IPS DF 4.7 (cell line): Measurements from ENCODE around the gene B4GALNT3.

ENCODE experiments used
- DNase-seq: peaks from one replicate; pipeline ENCODE4 v3.0.0-alpha.2; 2013; ENCODE audit warnings: low spot score; ENCODE audit errors: extremely low read depth

Gene B4GALNT3

DNA sequence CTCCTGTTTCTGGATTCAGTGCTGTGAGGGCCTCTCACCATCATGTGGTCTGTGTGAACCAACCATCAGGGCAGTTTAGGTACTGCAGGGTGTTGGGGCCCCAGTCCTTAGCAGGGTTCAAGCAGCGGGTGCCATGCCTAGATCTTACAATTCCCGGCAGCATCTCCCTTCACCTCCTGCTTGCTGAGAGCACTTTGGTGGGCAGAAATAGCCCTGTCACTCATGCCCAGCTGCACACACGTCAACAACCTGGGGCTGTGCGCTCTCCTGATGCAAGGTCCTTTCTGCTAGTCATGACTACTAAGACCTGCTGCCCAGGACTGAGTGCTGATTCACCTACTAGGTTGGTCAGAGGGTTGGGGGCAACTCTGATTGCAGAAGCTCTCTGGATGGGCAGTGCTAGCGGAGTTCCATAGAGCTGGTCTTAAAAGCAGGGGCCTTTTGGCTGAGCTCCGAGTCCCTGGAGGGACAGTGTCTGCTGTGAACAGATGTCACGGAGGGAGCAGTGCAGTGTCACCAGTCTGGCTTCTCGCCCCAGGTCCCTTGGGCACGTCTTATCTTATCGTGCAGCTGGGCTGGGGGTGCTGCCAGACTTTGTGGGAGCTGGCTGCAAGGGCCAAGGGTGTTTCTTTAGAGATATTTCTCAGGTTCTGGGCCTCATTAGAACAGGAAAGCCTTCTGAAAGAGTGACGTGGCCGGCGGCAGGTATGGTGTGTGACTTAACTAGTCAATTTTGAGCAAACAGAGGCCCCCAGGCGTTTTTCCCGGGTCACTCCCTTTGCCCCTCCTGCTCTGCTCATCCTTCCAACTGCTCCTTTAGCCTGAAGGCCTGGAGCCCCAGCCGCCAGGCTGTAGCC is 131.7 kb downstream of the B4GALNT3 start:
- no peak for DNase-seq

DNA sequence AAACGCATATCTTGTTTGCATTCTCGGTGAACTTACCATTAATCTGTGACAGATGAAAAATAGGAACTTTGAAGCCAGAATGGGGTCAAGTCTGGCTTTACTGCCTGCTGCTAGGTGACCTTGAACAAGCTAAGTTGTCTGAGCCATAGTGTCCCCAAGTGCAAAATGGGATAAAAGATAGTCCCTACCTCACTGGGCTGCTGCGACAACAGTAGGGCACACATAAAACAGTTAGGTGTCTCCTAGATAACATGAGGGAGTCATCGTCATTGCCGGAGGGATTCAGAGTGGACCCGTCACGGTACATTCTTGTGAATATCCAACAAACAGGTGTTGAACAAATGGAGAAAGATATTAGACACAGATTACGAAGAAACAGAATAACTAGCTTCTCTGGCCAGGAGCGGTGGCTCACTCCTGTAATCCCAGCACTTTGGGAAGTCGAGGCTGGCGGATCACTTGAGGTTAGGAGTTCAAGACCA is 132.3 kb downstream of the B4GALNT3 start:
- no peak for DNase-seq

DNA sequence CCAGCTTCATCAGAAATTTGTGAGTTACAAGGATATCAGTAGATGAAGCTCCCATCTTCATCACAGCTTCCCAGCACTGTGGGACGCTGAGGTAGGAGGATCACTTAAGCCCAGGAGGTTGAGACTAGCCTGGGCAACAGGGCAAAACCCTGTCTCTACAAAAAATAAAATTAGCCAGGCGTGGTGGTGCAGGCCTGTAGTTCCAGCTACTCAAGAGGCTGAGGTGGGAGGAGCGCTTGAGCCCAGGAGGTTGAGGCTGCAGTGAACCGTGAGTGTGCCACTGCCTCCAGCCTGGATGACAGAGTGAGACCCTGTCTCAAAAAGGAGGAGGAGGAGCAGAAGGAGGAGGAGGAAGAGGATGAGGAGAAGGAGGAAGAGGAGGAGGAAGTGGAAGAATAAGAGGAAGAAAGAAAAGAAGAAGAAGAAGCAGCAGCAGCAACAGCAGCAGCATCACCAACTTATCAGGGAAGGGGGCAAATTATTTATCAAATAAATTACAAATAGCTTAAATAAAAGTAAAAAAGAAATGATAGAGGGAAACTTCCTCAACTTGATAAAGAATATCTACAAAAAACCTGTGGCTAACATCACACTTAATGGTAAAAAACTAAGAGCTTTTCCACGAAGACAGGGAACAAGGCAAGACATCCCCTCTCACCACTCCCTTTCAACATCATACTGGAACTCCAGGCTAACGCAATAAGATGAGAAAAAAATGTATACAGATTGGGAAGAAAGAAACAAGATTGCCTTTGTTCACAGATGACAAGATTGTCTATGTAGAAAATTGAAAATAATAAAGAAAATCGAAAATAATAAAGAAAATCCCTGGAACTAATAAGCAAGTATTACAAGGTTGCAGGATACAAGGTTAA is 133.9 kb downstream of the B4GALNT3 start:
- no peak for DNase-seq

DNA sequence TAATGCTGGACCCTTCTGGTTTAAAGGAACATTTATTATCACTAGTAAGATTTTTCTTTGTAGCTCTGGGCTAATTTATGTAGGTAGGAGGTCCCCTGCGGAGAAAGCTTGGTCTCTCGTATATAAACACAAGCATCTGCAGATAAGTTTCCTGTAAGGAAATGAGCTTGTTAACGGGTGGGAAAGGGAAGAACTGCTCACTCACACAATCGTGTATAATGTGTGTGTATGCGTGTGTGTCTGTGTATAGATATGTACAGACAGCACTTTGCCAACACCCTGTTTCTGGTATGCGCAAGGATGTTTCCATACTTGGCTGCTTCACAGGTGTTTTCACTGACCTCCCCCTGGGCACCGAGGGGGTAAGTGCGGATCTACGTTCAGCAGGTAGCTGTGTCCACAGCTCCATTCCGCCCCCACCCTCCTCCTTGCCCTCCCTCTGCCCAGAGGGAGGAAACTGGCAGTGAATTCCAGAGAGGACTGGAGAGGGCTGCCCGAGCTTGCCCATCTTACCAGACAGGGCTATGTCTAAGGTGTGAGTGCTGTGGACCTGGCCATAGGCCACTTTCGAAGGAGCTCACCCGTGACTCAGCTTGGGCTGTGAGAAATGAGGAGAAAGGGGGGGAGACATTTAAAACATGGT is 138.3 kb downstream of the B4GALNT3 start:
- no peak for DNase-seq

DNA sequence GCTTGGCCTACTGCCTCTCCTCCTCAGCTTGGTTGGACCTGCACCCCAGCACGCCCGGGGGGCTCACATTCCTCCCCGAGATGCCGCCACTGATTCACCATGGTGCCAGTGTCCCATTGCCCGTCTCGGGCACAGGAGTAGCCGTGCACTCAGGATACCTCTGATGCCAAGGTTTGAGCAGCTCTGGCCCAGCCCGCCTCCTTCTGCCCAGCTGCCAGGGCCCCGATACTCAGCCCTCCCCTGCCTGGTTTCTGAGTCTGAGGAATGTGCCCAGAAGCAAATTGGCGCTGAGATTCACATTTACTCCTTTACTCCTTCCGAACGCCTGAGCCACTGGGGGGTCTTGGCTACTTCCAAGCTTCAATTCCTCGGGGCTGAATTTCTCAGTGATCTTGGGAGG is 140.0 kb downstream of the B4GALNT3 start:
- DNase-seq, result no peak

DNA sequence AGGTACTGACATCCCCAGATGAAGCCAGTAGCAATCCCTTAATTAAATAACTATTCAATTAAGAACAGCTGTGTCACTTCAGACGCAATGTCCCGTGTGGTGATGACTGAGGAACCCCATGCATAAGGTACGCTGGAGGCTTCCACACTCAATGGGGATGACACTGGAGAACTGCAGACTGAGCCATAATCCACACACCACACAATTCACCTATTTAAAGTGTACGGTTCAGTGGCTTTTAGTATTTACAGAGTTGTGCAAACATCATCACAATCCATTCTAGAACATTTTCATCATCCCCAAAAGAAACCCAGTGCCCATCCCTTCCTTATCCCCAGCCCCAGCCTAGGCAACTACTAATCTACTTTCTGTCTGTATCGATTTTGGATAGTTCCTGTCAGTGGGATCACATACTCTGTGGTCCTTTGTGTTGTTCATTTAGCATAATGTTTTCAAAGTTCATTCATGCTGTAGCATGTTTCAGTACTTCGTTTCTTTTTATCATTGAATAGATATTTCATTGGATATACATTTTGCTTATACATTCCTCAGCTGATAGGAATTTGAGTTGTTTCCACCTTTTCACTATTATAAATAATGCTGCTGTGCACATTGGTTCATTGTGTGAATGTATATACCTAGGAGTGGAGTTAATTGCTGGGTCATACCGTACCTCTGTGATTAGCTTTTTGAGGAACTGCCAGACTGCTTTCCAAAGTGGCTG is 142.4 kb downstream of the B4GALNT3 start:
- no peak for DNase-seq

DNA sequence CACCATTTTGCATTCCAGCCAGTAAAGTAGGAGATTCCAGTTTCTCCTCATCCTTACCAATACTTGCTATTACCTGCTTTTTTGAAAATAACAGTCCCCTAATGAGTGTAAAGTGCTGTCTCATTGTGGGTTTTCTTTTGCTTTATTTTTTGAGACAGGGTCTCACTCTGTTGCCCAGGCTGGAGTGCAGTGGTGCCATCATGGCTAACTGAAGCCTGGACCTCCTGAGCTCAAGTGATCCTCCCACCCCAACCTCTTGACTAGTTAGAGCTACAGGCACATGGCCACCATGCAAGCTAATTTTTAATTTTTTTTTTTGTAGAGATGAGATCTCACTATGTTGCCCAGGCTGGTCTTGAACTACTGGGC is 142.9 kb downstream of the B4GALNT3 start:
- no peak for DNase-seq

DNA sequence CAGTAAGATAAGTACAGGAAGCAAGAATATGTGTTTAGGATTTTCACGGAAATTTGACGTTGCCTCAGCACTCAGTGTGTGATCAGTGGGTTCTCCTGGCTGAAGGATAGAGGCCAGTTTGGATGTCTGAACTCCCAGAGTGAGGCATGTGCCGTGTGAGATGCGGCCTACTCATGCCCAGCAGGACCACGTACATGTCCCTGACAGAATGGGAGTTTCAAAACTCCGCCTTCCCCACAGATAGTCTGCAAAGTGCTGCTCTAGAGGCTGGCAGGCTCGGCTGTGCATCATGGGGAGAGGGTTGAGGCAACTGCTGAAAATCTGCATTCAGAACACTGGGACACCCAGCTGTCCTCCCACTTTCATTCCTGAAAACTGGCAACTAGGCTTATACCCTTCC is 145.2 kb downstream of the B4GALNT3 start:
- no peak for DNase-seq

DNA sequence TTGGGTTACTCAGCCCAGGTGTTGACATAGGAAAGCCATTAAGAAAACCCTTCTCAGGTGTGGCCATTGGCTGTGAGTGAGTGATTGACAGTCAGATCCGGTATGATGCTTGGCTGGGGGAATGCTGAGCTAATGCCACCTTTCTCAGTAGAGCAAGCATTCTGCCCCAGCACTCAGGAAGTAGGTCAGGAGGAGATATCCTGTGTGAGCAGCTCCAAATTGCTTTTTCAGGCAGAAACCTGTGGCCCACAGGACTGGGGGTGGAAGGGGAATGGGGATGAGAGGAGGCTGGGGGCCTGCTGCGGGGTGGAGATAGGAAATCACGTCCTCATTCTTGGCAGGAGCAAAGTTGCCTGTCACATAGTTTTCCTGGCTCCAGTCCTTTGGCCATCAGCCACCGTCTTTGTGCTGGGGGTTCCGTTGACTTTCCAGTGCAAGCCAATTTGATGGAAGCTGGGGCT is 147.8 kb downstream of the B4GALNT3 start:
- DNase-seq, result no peak

DNA sequence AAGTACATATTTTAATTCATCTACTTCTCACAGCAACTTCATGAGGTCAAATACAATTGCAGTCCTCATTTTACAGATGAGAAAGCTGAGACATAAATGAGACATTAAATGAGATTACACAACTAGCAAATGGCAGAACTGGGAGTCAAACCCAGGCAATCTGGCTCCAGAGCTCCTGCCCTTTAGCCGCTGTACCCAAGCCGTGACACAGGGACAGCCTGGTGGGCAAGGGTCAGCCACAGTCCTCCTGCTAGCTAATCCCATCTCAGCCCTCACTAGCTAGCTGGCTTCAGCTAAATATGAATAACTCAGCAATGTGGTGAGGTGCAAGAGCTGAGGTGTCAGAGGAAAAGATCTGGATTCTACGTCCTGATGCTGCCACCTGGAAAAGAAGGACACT is 148.7 kb downstream of the B4GALNT3 start:
- DNase-seq, result no peak

DNA sequence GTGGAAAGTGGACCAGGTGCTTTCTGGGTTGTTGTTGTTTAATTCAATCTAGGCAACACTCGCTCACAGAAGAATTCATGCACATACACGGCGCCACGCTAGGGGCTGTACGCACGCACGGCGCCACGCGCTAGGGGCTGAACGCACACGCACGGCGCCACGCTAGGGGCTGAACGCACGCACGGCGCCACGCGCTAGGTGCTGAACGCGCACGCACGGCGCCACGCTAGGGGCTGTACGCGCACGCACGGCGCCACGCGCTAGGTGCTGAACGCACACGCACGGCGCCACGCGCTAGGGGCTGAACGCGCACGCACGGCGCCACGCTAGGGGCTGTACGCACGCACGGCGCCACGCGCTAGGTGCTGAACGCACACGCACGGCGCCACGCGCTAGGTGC is 149.2 kb downstream of the B4GALNT3 start:
- no peak for DNase-seq

DNA sequence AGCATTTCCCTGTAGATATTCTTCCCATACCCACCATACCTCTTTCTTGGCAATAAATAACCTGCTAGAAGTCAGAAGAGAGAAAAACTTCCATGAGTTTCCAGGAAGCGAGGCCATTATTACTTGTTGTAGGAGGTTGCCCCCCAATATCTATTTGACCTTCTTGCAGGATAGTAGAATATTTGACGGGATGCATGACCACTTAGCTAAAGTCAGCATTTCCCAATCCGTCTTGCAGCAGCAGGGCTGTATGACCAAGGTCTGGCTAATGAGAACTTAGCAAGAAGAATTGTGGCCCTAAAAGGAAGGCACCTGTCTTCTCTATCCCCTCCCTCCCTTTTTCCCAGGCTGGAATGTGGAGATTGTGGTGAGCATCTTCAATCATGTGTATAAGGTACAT is 152.0 kb downstream of the B4GALNT3 start:
- DNase-seq, result no peak

DNA sequence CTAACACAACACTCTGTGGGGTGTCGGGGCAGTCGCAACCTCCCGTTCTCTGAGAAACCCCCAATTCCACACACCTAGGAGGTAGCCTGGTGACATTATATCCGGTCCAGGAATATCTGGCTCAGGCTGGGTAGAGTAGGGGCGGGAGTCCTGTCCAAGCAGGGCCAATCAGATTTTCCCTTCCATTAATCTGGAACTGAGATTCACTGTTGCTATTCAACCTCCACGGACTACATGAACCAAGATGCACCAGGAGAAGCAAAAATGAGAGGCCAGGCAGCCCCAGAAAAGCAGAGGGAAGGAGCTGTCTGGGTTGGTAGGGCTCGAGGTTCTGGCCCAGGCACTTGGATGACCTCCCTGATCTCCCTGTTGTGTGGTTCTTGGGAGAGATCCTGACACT is 152.6 kb downstream of the B4GALNT3 start:
- DNase-seq, result no peak

DNA sequence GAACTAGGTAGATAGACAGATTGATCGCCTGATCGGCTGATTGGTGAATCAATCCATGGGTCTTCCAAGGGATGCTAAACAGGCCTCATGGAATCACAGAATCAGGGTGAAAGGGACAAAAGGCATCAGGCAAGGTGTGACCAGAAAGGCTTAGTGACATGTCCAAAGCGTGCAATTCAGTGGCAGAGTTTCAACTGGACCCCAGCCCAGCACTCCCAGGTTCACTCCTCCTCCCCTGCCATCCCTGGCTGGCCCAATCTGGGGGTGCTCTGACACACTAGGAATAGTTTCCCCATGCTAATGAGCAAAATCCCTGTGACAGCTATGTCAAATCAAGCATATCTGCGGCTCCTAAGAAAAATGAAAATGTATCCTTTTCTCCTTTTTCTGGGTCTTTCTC is 153.1 kb downstream of the B4GALNT3 start:
- no peak for DNase-seq
